ENCODE data around the gene LSS.
"Not testable (repeated sequence)": the region's sequence is repeated elsewhere in the genome, so short reads cannot be mapped to it uniquely, and the experiment has no call there.

The LSS gene

GRCh38 chr21:46185716-46186115 is 42.9 kb downstream of the LSS start:
- DNase-seq (ENCODE audit: low spot score) = no peak

DNA sequence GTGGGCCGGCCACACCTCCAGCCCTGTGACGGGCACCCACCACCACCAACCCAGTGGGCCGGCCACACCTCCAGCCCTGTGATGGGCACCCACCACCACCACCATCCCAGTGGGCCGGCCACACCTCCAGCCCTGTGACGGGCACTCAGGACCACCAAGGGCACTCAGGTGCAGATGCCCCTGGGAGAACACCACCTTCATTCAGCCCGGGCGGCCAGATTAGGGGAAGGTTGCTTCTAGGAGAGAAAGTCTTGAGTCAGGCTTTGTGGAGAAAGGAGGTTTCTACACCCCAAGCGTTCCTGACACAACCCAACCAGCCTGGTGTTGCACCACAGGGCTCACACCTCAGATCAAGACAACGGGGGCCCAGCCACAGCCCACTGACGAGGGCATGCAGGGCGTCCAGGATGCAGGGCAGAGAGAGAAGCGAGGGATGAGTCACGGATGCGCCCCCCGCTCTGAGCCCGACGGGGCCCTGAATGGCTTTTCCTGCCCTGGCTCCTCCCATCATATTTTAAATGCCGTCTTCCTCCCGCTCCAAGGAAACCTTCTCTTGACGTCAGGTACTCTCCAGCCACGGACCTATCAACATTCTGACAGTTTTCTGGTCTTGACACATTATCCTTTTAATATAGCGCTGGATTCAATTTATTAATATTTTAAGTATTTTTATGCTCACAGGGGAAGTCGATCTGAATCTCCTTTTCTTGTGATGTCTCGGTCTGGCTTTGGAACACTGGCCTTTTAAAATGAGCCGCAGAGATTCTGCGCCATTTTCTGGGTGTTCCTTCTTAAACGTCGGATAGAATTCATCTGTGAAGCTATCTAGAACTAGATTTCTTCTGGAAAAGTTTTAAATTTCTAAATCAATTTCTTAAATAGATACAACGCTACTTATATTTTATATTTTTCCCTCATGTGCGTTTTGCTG is 43.7 kb downstream of the LSS start:
- no peak for DNase-seq (ENCODE audit: low spot score)

DNA sequence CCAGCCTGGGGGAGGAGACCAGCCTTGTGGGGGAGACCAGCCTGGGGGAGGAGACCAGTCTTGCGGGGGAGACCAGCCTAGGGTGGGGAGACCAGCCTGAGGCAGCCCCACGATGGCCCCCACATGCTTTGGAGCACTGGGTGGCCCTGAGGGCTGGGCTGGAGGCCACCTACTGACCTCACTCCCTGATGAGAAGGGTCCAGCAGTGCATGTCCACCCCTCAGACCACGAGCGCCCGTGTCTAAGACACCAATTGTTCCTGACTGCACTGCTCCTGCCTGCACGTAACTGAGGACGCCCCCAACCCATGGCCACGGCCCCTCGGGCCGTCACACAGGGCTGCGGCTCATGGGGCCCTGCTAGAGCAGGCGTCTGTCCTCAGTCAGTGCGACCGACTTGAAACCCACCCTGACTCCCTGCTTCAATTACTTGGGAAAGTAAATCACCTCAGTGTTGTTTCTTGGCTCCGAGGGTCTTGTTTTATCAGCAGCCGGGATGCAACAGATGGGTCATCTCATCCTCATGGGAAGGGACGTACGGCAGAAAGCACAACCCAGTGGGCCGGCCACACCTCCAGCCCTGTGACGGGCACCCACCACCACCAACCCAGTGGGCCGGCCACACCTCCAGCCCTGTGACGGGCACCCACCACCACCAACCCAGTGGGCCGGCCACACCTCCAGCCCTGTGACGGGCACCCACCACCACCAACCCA is 44.5 kb downstream of the LSS start, which contains the start of gene SPATC1L:
TSS of gene SPATC1L (minus strand) at position 550 of the 715 bp plus-strand sequence. CDS start 1,643 bp downstream, outside the sequence.
- no peak for DNase-seq (ENCODE audit: low spot score)

GRCh38 chr21:46183337-46183909 is 45.2 kb downstream of the LSS start:
- DNase-seq (ENCODE audit: low spot score) = not testable (repeated sequence)

GRCh38 chr21:46182548-46183336 is 45.8 kb downstream of the LSS start:
- DNase-seq (ENCODE audit: low spot score) = no peak

DNA sequence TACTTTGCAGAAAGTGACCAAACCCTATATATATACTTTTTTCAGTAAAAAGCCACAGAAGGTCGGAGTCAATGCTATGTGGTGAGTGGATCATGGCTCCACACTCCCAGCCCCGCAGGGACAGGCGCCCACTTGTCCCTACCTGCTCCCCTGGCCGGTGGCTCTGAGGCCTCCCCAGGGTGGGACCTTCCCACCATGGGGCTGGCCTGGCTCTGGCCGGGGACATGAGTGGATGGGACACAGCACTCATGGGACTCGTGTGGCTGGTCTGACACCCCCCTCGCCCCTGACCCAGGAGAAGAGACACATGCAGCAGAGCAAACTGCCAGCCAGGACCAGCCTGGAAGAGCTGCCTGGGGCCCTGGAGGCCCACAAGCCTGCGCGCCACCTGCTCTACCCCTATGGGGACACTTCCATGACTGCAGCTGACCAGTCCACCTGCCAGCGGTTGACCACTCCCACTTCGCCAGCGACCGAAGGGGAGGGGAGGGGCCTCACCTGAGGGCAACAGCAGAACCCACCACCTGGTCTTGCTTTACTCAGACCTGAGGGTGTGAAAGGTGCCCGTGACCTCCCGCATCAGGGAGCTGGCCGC is 46.5 kb downstream of the LSS start:
- DNase-seq (ENCODE audit: low spot score) = no peak

GRCh38 chr21:46181436-46181835 is 47.1 kb downstream of the LSS start:
- DNase-seq (ENCODE audit: low spot score) = no peak

- no peak for DNase-seq (ENCODE audit: low spot score)
Measured at GRCh38 chr21:46180778-46181391, 47.7 kb downstream of the LSS start.

GRCh38 chr21:46180079-46180722 is 48.4 kb downstream of the LSS start:
- no peak for DNase-seq (ENCODE audit: low spot score)

DNA sequence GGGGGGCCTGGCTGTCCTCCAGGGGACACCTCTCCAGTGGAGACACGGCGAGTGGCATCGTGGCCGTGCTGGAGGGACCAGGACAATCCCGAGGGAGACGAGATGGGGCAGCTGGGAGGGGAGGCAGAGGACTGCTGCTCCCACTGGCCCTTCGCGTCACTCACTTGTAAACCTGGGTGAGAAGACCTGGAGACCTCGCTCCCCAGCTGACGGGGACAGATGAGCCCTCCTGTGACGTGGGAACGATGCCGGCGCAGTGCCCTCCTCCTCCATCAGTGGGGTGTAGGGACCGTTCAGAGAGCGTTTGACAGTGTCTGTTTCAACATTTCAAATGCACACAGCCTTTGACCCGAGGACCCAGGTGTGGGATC is 48.9 kb downstream of the LSS start:
- no peak for DNase-seq (ENCODE audit: low spot score)

DNA sequence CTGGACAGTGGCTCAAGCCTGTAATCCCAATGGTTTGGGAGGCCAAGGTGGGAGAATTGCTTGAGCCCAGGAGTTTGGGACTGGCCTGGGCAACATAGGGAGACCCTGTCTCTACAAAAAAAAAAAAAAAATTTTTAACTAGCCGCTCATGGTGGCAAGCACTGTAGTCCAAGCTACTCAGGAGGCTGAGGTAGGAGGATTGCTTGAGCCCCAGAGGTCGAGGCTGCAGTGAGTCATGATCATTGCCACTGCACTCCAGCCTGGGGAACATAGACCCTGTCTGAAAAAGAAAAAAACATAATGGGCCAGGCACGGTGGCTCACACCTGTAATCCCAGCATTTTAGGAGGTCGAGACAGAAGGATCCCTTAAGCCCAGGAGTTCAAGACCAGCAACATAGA is 49.6 kb downstream of the LSS start:
- DNase-seq (ENCODE audit: low spot score) = no peak

GRCh38 chr21:46176443-46177129 is 52.0 kb downstream of the LSS start:
- DNase-seq (ENCODE audit: low spot score) = not testable (repeated sequence)

DNA sequence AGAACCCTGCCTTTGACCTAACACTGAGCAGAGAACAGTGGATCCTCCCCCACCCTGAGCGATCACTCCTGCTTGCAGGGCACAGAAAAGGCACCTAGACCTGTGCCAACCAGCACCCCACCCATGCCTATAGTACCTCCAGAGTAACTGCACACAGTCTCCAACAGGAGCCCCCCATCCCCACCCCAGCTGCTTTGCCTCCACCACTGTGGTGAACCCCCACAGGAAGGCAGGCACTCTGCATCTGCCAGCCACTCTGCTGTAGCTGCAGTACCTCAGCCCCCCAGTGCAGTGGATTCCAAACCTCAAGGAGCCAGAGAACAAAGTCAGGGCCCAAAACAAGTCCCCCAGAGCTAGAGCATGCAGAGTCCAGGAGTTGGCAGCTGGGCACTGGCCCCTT is 55.0 kb downstream of the LSS start:
- no peak for DNase-seq (ENCODE audit: low spot score)

GRCh38 chr21:46172863-46173528 is 55.6 kb downstream of the LSS start:
- no peak for DNase-seq (ENCODE audit: low spot score)

DNA sequence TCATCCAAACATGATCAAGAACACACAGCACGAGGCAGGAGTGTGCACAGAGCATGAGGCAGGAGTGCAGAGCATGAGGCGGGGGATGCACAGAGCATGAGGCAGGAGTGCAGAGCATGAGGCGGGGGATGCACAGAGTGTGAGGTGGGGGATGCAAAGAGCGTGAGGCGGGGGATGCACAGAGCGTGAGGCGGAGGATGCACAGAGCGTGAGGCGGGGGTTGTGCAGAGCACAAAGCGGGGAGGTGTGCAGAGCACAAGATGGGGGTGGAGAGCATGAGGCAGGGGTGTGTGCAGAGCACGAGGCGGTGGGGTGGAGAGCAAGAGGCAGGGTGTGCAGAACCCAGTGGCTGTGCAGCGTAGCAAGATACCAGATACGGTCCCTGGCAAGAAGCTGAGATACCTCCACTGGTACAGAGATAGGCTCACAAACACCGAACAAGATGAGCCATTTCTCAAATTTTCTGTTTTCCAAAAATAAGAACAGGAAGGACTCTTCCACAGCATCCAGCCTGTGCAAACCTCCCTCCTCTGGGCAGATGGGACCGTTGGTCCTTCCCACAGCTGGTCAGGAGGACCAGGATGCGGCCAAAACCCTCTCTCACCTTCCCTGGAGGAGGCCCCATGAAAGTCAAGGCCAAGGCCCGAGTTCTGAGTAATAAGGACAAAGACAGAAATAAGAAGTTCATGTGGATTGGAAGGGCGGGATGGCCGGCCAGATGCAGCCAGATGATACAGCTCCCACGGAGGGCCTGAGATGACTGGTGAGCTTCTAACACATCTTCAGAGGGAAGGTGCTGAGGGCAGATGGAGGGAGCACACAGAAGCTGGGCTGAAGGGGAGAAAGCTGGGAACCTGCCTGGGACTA is 56.3 kb downstream of the LSS start:
- no peak for DNase-seq (ENCODE audit: low spot score)

GRCh38 chr21:46171585-46171984 is 57.0 kb downstream of the LSS start:
- DNase-seq (ENCODE audit: low spot score) = no peak

- DNase-seq (ENCODE audit: low spot score) = not testable (repeated sequence)
Measured at GRCh38 chr21:46170436-46171193, 58.0 kb downstream of the LSS start.
